ENCODE data around the gene RAB17.

DNA sequence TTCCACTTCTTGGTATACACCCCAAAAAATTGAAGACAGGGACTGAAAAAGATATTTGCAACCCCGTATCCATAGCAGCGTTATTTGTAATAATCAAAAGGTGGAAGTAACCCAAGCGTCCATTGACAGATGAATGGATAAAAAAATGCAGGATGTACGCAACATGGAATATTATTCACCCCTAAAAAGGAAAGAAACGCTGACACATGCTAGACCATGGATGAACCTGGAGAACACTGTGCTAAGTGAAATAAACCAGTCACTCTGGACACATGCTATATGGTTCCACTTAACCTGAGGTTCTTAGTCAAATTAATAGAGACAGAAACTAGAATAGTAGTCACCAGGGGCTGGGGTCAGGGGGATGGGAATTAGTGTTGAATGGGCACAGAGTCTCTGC lies 62.8 kb downstream of the RAB17 start:
- TF ChIP-seq, protein P1, sequence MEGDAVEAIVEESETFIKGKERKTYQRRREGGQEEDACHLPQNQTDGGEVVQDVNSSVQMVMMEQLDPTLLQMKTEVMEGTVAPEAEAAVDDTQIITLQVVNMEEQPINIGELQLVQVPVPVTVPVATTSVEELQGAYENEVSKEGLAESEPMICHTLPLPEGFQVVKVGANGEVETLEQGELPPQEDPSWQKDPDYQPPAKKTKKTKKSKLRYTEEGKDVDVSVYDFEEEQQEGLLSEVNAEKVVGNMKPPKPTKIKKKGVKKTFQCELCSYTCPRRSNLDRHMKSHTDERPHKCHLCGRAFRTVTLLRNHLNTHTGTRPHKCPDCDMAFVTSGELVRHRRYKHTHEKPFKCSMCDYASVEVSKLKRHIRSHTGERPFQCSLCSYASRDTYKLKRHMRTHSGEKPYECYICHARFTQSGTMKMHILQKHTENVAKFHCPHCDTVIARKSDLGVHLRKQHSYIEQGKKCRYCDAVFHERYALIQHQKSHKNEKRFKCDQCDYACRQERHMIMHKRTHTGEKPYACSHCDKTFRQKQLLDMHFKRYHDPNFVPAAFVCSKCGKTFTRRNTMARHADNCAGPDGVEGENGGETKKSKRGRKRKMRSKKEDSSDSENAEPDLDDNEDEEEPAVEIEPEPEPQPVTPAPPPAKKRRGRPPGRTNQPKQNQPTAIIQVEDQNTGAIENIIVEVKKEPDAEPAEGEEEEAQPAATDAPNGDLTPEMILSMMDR (IDR thresholded peaks at IDR 0.05; ENCODE audit: low read length), result no peak
- no peak for TF ChIP-seq EZH2phosphoT487 (IDR thresholded peaks at IDR 0.05; ENCODE audit: low read length)
- TF ChIP-seq EZH2 (optimal IDR thresholded peaks at IDR 0.05; ENCODE audit: low read depth, low read length), result no peak
